H1 (cell line): ENCODE data around the gene PRKD1. TPM values are rescaled to one million over a fixed set of nuclear protein-coding genes. Genes with fewer than 3 reads are reported as not detected.

Experiments
- CTCF ChIA-PET: fragments of 300-600 bp; sonication (Branson Sonifier 250); formaldehyde crosslinking; loops from one replicate; lab custom pipeline; 2021; ENCODE audit not compliant: partially characterized antibody; lab: Charles Lee
- POLR2A ChIA-PET: fragments of 300-600 bp; sonication (Branson Sonifier 250); formaldehyde crosslinking; loops from one replicate; lab custom pipeline; 2021; ENCODE audit warnings: inconsistent platforms; ENCODE audit not compliant: partially characterized antibody; lab: Charles Lee
- DNase-seq, 2 experiments: peaks; one replicate each; pipeline versions ENCODE4 v3.0.0 to v3.0.0-alpha.2; 2010 to 2022; ENCODE audit warnings: low spot score in 2 of 2, low read depth in 1 of 2, mixed read lengths in 1 of 2
- FAIRE-seq: peaks from 2 replicates; lab custom pipeline; 2011; peaks lifted over from hg19 to GRCh38; lab: Jason Lieb, UNC
- H2AFZ ChIP-seq: 2 replicates; pipeline ENCODE4 v1.8.1; 2012; ENCODE audit warnings: low read length, inconsistent platforms
- H2AK5ac ChIP-seq: 2 replicates; pipeline ENCODE4 v1.6.1; 2013; ENCODE audit warnings: low read depth, low read length
- H2BK120ac ChIP-seq: replicated peaks from 2 replicates; pipeline ENCODE3; 2013; ENCODE audit warnings: low read depth, low read length, inconsistent platforms
- H2BK12ac ChIP-seq: 2 replicates; pipeline ENCODE4 v1.6.1; 2013; ENCODE audit warnings: low read depth, low read length
- H2BK15ac ChIP-seq: 2 replicates; pipeline ENCODE4 v1.6.1; 2013; ENCODE audit warnings: low read length
- H2BK20ac ChIP-seq: 2 replicates; pipeline ENCODE4 v1.6.1; 2013; ENCODE audit warnings: low read length
- H2BK5ac ChIP-seq: 2 replicates; pipeline ENCODE4 v1.6.1; 2013; ENCODE audit warnings: low read depth, low read length
- H3K14ac ChIP-seq: 2 replicates; pipeline ENCODE4 v1.6.1; 2013; ENCODE audit warnings: inconsistent platforms; ENCODE audit not compliant: insufficient read length
- H3K18ac ChIP-seq: 2 replicates; pipeline ENCODE4 v1.6.1; 2013; ENCODE audit warnings: low read length; ENCODE audit errors: extremely low read depth
- H3K23ac ChIP-seq: 2 replicates; pipeline ENCODE4 v1.6.1; 2013; ENCODE audit warnings: inconsistent platforms; ENCODE audit not compliant: insufficient read length
- H3K23me2 ChIP-seq: 2 replicates; pipeline ENCODE4 v1.6.1; 2013; ENCODE audit warnings: low read depth, low read length
- H3K27ac ChIP-seq: 2 replicates; pipeline ENCODE4 v1.6.1; 2011; ENCODE audit warnings: low read depth, low read length, inconsistent platforms
- H3K27me3 ChIP-seq, 4 experiments: replicated peaks in 1 of 4; 1 replicate in 1 of 4; 2 replicates in 3 of 4; pipeline versions ENCODE4 v1.6.1 to v1.8.1; 2011 to 2013; ENCODE audit warnings: low read length in 3 of 4, mild to moderate bottlenecking in 3 of 4, inconsistent platforms in 2 of 4, mixed read lengths in 2 of 4, moderate library complexity in 1 of 4; ENCODE audit not compliant: control insufficient read depth in 3 of 4, insufficient read depth in 3 of 4; ENCODE audit errors: extremely low read depth in 1 of 4
- H3K36me3 ChIP-seq, 4 experiments: 2 replicates each; pipeline versions ENCODE4 v1.6.1 to v1.8.1; 2011 to 2013; ENCODE audit warnings: mild to moderate bottlenecking in 4 of 4, low read length in 3 of 4, moderate library complexity in 2 of 4, control low read depth in 1 of 4, inconsistent platforms in 1 of 4; ENCODE audit not compliant: insufficient read depth in 4 of 4, control insufficient read depth in 2 of 4
- H3K4ac ChIP-seq: replicated peaks from 2 replicates; pipeline ENCODE3; 2013; ENCODE audit warnings: low read length, low read depth, mixed read lengths, inconsistent platforms; ENCODE audit not compliant: insufficient read length
- H3K4me1 ChIP-seq, 4 experiments: replicated peaks in 1 of 4; 1 replicate in 1 of 4; 2 replicates in 3 of 4; pipeline versions ENCODE4 v1.6.1 to v1.8.1; 2011 to 2013; ENCODE audit warnings: low read length in 3 of 4, inconsistent platforms in 2 of 4, mixed read lengths in 1 of 4; ENCODE audit not compliant: insufficient read depth in 4 of 4, control insufficient read depth in 3 of 4
- H3K4me2 ChIP-seq, 2 experiments: 2 replicates each; pipeline versions ENCODE4 v1.6.1 to v1.8.1; 2011 to 2013; ENCODE audit warnings: low read depth in 2 of 2, low read length in 2 of 2, control low read depth in 1 of 2, inconsistent platforms in 1 of 2, mild to moderate bottlenecking in 1 of 2; ENCODE audit not compliant: insufficient read depth in 1 of 2
- H3K4me3 ChIP-seq, 4 experiments: fragments of 200-600, 300-600 bp in 1 of 4; sonication (generic), shearing (Covaris generic), sonication (Bioruptor Twin) in 1 of 4; 2 replicates each; pipeline versions ENCODE4 v1.5.1 to v1.8.1; 2011 to 2016; ENCODE audit warnings: low read length in 4 of 4, low read depth in 3 of 4, control low read depth in 2 of 4, inconsistent platforms in 2 of 4, mild to moderate bottlenecking in 2 of 4, mixed read lengths in 1 of 4, moderate library complexity in 1 of 4; ENCODE audit not compliant: insufficient read depth in 2 of 4; ENCODE audit errors: extremely low read depth in 1 of 4
- H3K56ac ChIP-seq: replicated peaks from 2 replicates; pipeline ENCODE3; 2013; ENCODE audit warnings: low read depth, mild to moderate bottlenecking, mixed read lengths, low read length, inconsistent platforms; ENCODE audit not compliant: insufficient read length
- H3K79me1 ChIP-seq: 2 replicates; pipeline ENCODE4 v1.6.1; 2013; ENCODE audit warnings: low read depth, low read length, control low read depth
- H3K79me2 ChIP-seq, 2 experiments: 2 replicates each; pipeline versions ENCODE4 v1.6.1 to v1.8.1; 2012 to 2013; ENCODE audit warnings: low read length in 2 of 2, mild to moderate bottlenecking in 2 of 2, inconsistent platforms in 1 of 2; ENCODE audit not compliant: insufficient read depth in 2 of 2, control insufficient read depth in 1 of 2
- H3K9ac ChIP-seq, 4 experiments: replicated peaks in 1 of 4; 1 replicate in 1 of 4; 2 replicates in 3 of 4; pipeline versions ENCODE4 v1.6.1 to v1.8.1; 2011 to 2013; ENCODE audit warnings: low read depth in 3 of 4, low read length in 3 of 4, control low read depth in 2 of 4, mild to moderate bottlenecking in 2 of 4, moderate library complexity in 2 of 4, inconsistent platforms in 1 of 4; ENCODE audit errors: extremely low read depth in 1 of 4
- H3K9me3 ChIP-seq, 2 experiments: 2 replicates each; pipeline versions ENCODE4 v1.6.1 to v1.8.1; 2012 to 2013; ENCODE audit warnings: mild to moderate bottlenecking in 2 of 2, moderate library complexity in 2 of 2, control low read depth in 1 of 2, inconsistent platforms in 1 of 2, low read depth in 1 of 2, low read length in 1 of 2, mixed read lengths in 1 of 2; ENCODE audit not compliant: insufficient read depth in 2 of 2
- H4K20me1 ChIP-seq, 2 experiments: replicated peaks in 1 of 2; 2 replicates each; pipeline versions ENCODE3 to v1.8.1; 2011 to 2013; ENCODE audit warnings: inconsistent platforms in 2 of 2, low read length in 2 of 2, mild to moderate bottlenecking in 1 of 2; ENCODE audit not compliant: insufficient read depth in 2 of 2, control insufficient read depth in 1 of 2
- H4K5ac ChIP-seq: 2 replicates; pipeline ENCODE4 v1.6.1; 2013; ENCODE audit warnings: low read length, low read depth, mixed read lengths, inconsistent platforms; ENCODE audit not compliant: insufficient read length
- H4K8ac ChIP-seq: 2 replicates; pipeline ENCODE4 v1.8.0; 2013; ENCODE audit warnings: mild to moderate bottlenecking, moderate library complexity, low read length, inconsistent platforms; ENCODE audit not compliant: insufficient read depth; ENCODE audit errors: extremely low read depth
- H4K91ac ChIP-seq: replicated peaks from 2 replicates; pipeline ENCODE3; 2013; ENCODE audit warnings: low read length, mixed read lengths, inconsistent platforms; ENCODE audit not compliant: insufficient read length
- CTBP2 ChIP-seq: IDR thresholded peaks from 2 replicates; pipeline ENCODE4 v1.7.0; 2011; ENCODE audit warnings: borderline replicate concordance, mild to moderate bottlenecking, moderate library complexity, mixed read lengths, low read length; ENCODE audit not compliant: insufficient read depth, insufficient read length
- NANOG ChIP-seq: IDR thresholded peaks from 2 replicates; pipeline ENCODE4 v1.6.1; 2011; ENCODE audit warnings: low read length, low read depth, mild to moderate bottlenecking, inconsistent platforms; ENCODE audit not compliant: insufficient read depth, poor library complexity, severe bottlenecking
- WGBS, 2 experiments: shearing (Covaris generic) in 1 of 2; methylation state at CpG; one replicate each; pipeline versions ENCODE4 v1.1.6 to v1.1.7; 2013 to 2015; ENCODE audit warnings: low lambda C conversion rate in 2 of 2, mixed read lengths in 2 of 2, inconsistent platforms in 1 of 2, low coverage in 1 of 2, missing lambda C conversion rate in 1 of 2; ENCODE audit not compliant: insufficient replicate concordance in 2 of 2, insufficient coverage in 1 of 2, insufficient read length in 1 of 2; ENCODE audit errors: extremely low coverage in 1 of 2, missing lambda C conversion rate in 1 of 2; 5-methylcytosine and 5-hydroxymethylcytosine counted together
- polyA plus RNA-seq, 7 experiments: library from polyadenylated mRNA; depleted of rRNA in 3 of 7; stranded (reverse) in 5 of 7; unstranded in 2 of 7; fragments of >200 nt in 5 of 7; fragments of 200-250 nt in 2 of 7; gene quantifications; 1 replicate in 5 of 7; 2 replicates in 1 of 7; 4 replicates in 1 of 7; pipeline versions ENCODE4 v1.2.1 to v1.2.3, GENCODE V29; 2011 to 2013; ENCODE audit warnings: missing spikeins in 2 of 7, mixed read lengths in 2 of 7
- total RNA-seq: library from RNA; stranded (reverse); fragmentation: NEBNext Ultra II Directional; extraction: Animal tissue kit (Norgen Biotek cat#: 25700); gene quantifications from 2 replicates; pipeline ENCODE4 v1.2.1, GENCODE V29; 2021

The PRKD1 gene
- total and polyA plus RNA-seq, 2 of the 8 experiments (the other 6 are each of a cell fraction or from before 2014, with no cell fraction given): 3.6 to 6.8 TPM

DNA sequence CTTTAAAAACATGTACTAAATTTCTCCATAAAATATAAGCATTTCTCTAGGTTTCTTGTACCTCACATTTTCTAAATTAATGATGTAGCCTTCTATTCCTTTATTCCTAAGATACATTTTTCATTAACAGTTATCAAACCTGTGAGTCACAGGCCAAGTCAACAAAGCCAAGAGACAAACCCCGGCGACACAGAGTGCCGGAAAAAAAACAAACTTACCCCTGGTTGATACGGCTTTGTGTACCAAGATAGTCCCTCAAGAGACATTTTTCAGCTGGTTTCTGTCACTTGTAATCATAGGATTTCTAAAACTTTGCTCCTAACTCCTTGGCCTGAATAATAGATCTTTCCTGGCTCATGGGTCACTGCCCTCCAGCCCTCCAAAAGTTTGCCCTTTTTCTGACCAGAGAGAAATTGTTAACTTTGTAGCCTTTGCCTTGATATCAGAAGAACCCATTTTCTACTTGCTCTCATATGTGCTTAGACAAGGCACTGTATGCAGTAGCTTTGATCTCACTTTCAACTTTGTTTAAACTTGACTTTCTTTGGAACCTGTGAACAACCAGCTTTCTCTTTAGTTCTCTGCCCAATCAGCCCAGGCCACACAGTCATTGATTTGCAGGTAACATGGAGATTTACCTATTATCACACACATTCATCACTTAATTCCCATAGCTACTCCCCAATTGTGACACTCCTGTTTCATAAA is 172.2 kb downstream of the PRKD1 start:
- no peak overlapping the region for H3K14ac ChIP-seq
- H3K56ac ChIP-seq: no peak overlapping the region
- H3K9me3 ChIP-seq: no peaks in the 10 kb centered on the region
- no peak overlapping the region for H3K4me3 ChIP-seq
- H4K20me1 ChIP-seq: no peaks in the 10 kb centered on the region
- no peak overlapping the region for H4K8ac ChIP-seq
- no peak overlapping the region for H3K27ac ChIP-seq
- no peak overlapping the region for H3K18ac ChIP-seq
- CTCF ChIA-PET: interaction anchor here (0.6 to 4.5 kb wide), 5 partner anchors 37 to 681 kb away, joined by 3 to 29 read pairs (median 4); no protein-coding TSS in a partner anchor
- no peaks in the 10 kb centered on the region for H3K27me3 ChIP-seq
- H2BK15ac ChIP-seq: no peak overlapping the region
- POLR2A ChIA-PET: no interaction called here
- FAIRE-seq: no peak
- H3K79me2 ChIP-seq: no peaks in the 10 kb centered on the region
- H2AK5ac ChIP-seq: no peak overlapping the region
- no peak overlapping the region for H4K5ac ChIP-seq
- no peak for DNase-seq
- H3K36me3 ChIP-seq: no peaks in the 10 kb centered on the region
- no peak overlapping the region for H2BK20ac ChIP-seq
- no peak overlapping the region for H3K9ac ChIP-seq
- no peak overlapping the region for H2AFZ ChIP-seq
- no peak overlapping the region for H3K4ac ChIP-seq
- no peak overlapping the region for H4K91ac ChIP-seq
- 84% methylated on average over 4 of the region's 4 CpGs; no CpG with 5 or more reads in 1 of the 2 experiments for WGBS, 2 experiments
- H3K23me2 ChIP-seq: no peaks in the 10 kb centered on the region
- no peaks in the 10 kb centered on the region for H3K4me1 ChIP-seq
- no peak overlapping the region for H2BK5ac ChIP-seq
- H3K79me1 ChIP-seq: no peaks in the 10 kb centered on the region
- H3K4me2 ChIP-seq: no peak overlapping the region
- no peak overlapping the region for H3K23ac ChIP-seq
- no peak overlapping the region for H2BK120ac ChIP-seq
- H2BK12ac ChIP-seq: no peak overlapping the region
- TF ChIP-seq CTBP2 (no peak), NANOG (no peak)
